Activated B cell treated with CpG ODN at 0.5 μM for 24 hours (primary cell): ENCODE measurements around the gene WNT9B. TPM values are rescaled to one million over a fixed set of nuclear protein-coding genes. Genes with fewer than 3 reads are reported as not detected.

Source experiments
- ATAC-seq: fragments of 200-7000 bp; cut with Tn5 transposase; one replicate; pipeline ENCODE4 v1.10.0; 2021; ENCODE audit warnings: low read depth, mild to moderate bottlenecking, moderate library complexity
- CTCF ChIA-PET: fragments of 350-600 bp; sonication (Branson Sonifier 250); formaldehyde crosslinking; loops from one replicate; lab custom pipeline; 2021; ENCODE audit warnings: antibody characterized with exemption; lab: Charles Lee
- POLR2A ChIA-PET: fragments of 350-600 bp; sonication (Branson Sonifier 250); formaldehyde crosslinking; loops from one replicate; lab custom pipeline; 2021; ENCODE audit warnings: antibody characterized with exemption; lab: Charles Lee
- DNase-seq: peaks from one replicate; pipeline ENCODE4 v3.0.0; 2022
- H3K27ac Mint-ChIP-seq: one replicate; pipeline ENCODE4 v1.8.0; 2020; ENCODE audit warnings: mixed read lengths
- H3K27me3 Mint-ChIP-seq: one replicate; pipeline ENCODE4 v1.8.0; 2021; ENCODE audit warnings: mixed read lengths
- H3K36me3 Mint-ChIP-seq: one replicate; pipeline ENCODE4 v1.8.0; 2021; ENCODE audit warnings: low read depth, mixed read lengths
- H3K4me1 Mint-ChIP-seq: one replicate; pipeline ENCODE4 v1.8.0; 2021; ENCODE audit warnings: mixed read lengths
- H3K4me3 Mint-ChIP-seq: one replicate; pipeline ENCODE4 v1.8.0; 2020; ENCODE audit warnings: mild to moderate bottlenecking, mixed read lengths
- H3K9me3 Mint-ChIP-seq: one replicate; pipeline ENCODE4 v1.8.0; 2020; ENCODE audit warnings: mixed read lengths
- CTCF ChIP-seq: fragments of 200-600 bp; IDR thresholded peaks from one replicate; pipeline ENCODE4 v1.8.0; 2022; ENCODE audit warnings: antibody characterized with exemption, mild to moderate bottlenecking
- intact Hi-C: fragments of 100-400 bp; cut with micrococcal nuclease; formaldehyde crosslinking; loops from one replicate; pipeline ENCODE4 v1.15.1; 2024
- total RNA-seq: library from RNA; stranded (reverse); gene quantifications from 2 replicates; pipeline ENCODE4 v1.2.3, GENCODE V29; 2022

The WNT9B gene
- total RNA-seq, 1 donor from 2014 or later: not detected

GRCh38 chr17:46869975-46870803 lies 18.8 kb downstream of the WNT9B start:
- CTCF ChIA-PET: no interaction called here
- no peaks in the 10 kb centered on the region for H3K9me3 Mint-ChIP-seq
- H3K4me1 Mint-ChIP-seq: no peaks in the 10 kb centered on the region
- DNase-seq: no peak
- POLR2A ChIA-PET: no interaction called here
- no peak overlapping the region for H3K27ac Mint-ChIP-seq
- peaks cover 17% of the 10 kb centered on the region for H3K27me3 Mint-ChIP-seq
- no peaks in the 10 kb centered on the region for H3K36me3 Mint-ChIP-seq
- H3K4me3 Mint-ChIP-seq: no peak overlapping the region
- no peak for ATAC-seq
- no peak for TF ChIP-seq CTCF
- intact Hi-C loops: no loop called here

DNA sequence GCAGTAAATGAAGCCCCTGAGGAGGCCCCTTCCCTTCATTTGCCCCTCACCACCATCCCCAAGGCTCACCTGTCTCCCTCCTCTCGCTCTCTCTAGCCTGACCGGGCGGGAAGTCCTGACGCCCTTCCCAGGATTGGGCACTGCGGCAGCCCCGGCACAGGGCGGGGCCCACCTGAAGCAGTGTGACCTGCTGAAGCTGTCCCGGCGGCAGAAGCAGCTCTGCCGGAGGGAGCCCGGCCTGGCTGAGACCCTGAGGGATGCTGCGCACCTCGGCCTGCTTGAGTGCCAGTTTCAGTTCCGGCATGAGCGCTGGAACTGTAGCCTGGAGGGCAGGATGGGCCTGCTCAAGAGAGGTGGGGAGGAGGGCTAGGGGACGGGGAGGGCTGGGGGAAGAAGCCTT lies 21.0 kb downstream of the WNT9B start:
- Mint-ChIP-seq H3K4me1 (no peaks in the 10 kb centered on the region), H3K36me3 (no peaks in the 10 kb centered on the region), H3K27me3 (peaks cover 6% of the 10 kb centered on the region), H3K9me3 (no peaks in the 10 kb centered on the region), H3K4me3 (no peak overlapping the region), H3K27ac (no peak overlapping the region)
- intact Hi-C loops: no loop called here
- POLR2A ChIA-PET: no interaction called here
- TF ChIP-seq CTCF: no peak
- CTCF ChIA-PET: no interaction called here
- ATAC-seq (no peak), DNase-seq (no peak)

GRCh38 chr17:46873941-46874645 lies 22.7 kb downstream of the WNT9B start:
- no peak for TF ChIP-seq CTCF
- Mint-ChIP-seq H3K4me1 (no peaks in the 10 kb centered on the region), H3K9me3 (no peaks in the 10 kb centered on the region), H3K4me3 (no peak overlapping the region), H3K36me3 (no peaks in the 10 kb centered on the region), H3K27ac (no peak overlapping the region), H3K27me3 (no peaks in the 10 kb centered on the region)
- CTCF ChIA-PET: interaction anchor here (0.6 kb wide), 1 partner anchor 688 kb away, joined by 4 read pairs; no protein-coding TSS in a partner anchor
- no peak for ATAC-seq
- POLR2A ChIA-PET: interaction anchor here (0.7 kb wide), 1 partner anchor 33 kb away, joined by 3 read pairs; no protein-coding TSS in a partner anchor
- DNase-seq: no peak
- intact Hi-C loops: no loop called here

DNA sequence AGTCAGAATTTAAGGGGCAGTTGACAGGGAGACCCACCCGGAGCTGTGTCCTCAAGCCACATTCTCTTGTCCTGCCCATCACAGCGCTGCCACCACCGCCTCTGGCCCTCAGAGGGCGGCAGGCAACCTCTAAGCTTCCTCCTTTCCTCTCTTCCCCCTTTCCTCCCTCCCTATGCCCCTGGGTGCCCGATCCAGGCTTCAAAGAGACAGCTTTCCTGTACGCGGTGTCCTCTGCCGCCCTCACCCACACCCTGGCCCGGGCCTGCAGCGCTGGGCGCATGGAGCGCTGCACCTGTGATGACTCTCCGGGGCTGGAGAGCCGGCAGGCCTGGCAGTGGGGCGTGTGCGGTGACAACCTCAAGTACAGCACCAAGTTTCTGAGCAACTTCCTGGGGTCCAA lies 23.5 kb downstream of the WNT9B start:
- Mint-ChIP-seq H3K4me1 (no peaks in the 10 kb centered on the region), H3K4me3 (no peak overlapping the region), H3K27me3 (no peaks in the 10 kb centered on the region), H3K27ac (no peak overlapping the region), H3K9me3 (no peaks in the 10 kb centered on the region), H3K36me3 (no peaks in the 10 kb centered on the region)
- intact Hi-C loops: no loop called here
- ChIA-PET CTCF (no interaction called here), POLR2A (no interaction called here)
- TF ChIP-seq CTCF: no peak
- DNase-seq (no peak), ATAC-seq (no peak)

GRCh38 chr17:46875849-46876352 lies 24.5 kb downstream of the WNT9B start:
- ChIA-PET POLR2A (no interaction called here), CTCF (no interaction called here)
- Mint-ChIP-seq H3K27ac (no peak overlapping the region), H3K4me1 (no peaks in the 10 kb centered on the region), H3K4me3 (no peak overlapping the region), H3K36me3 (no peaks in the 10 kb centered on the region), H3K9me3 (no peaks in the 10 kb centered on the region), H3K27me3 (no peaks in the 10 kb centered on the region)
- no peak for TF ChIP-seq CTCF
- intact Hi-C loops: no loop called here
- DNase-seq (no peak), ATAC-seq (no peak)
